Superior temporal gyrus (tissue), 1 donor: ENCODE measurements around the gene LMCD1.

ENCODE experiments used
- DNase-seq: peaks from one replicate; pipeline ENCODE4 v3.0.0-alpha.2; 2016; ENCODE audit errors: extremely low spot score

Gene LMCD1

DNA sequence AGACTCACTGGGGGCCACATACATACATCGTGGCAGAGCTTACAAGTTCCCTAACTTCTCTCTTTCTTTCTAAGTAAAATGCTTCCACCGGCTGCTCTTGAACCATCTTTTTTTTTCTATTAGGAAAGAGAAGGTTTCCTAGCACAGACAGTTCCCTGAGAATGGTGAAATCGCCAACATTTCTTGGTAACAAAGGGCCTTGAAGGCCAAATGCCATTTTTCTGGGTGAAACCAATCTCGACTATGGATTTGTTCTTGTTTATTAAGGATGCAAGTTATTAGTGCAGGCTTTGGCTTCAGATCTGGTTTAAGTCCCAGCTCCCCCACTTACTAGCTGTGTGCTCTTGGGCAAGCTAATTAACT, 3.0 kb downstream of the LMCD1 start:
- no peak for DNase-seq

GRCh38 chr3:8505621-8506020, 4.0 kb downstream of the LMCD1 start:
- no peak for DNase-seq

GRCh38 chr3:8506571-8507061, 5.0 kb downstream of the LMCD1 start:
- DNase-seq, result no peak

DNA sequence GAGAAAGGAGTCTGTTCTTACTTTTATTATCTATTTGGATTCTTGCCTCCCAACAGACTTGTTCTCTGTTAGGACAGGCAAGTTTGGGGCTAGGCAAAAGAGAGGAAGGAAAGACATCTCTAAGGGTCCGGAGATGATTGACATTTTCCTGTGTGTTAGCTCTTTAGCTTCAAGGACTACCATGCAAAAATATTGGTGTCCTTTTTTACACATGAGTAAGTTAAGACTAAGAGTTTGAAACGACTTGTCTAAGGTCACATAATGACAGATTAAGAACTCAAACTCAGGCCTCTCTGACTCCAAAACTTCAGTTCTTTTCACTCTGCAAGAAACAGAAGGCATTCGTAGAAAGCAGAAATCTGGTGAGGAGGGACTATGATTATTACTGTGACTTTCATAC, 5.9 kb downstream of the LMCD1 start:
- DNase-seq, result no peak

GRCh38 chr3:8509961-8510360, 8.3 kb downstream of the LMCD1 start:
- no peak for DNase-seq

GRCh38 chr3:8512234-8512633, 10.6 kb downstream of the LMCD1 start:
- no peak for DNase-seq

DNA sequence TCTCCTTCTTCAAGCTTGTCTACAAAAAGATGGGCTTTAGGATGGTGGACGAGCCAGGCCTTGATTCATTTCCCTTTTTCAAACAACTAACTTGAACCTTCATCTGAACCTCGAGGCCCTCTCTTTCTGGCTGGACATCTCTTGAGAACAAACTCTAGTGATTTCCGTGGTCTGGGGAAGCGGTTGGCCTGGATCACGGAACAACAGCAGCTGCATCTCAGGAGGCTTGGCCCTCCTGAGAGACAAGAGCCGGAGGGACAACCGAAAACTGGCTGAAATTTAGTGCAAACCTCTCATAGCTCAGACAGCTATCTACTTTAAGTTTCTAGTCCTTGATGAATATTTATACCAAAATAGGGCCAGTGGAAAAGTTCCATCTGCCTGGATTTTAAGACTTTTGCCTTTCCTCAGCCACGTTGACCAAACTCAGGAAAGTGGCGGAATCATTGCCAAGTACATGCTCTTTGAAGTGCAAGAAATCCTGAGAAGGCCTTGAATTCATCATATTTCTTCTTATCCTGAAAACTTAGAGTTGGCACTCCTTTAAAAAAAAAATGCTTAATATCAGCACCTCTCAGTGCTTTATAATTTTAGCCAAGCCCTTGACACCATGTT, 14.5 kb downstream of the LMCD1 start:
- DNase-seq, result no peak

GRCh38 chr3:8516783-8517182, 15.2 kb downstream of the LMCD1 start:
- DNase-seq, result no peak

DNA sequence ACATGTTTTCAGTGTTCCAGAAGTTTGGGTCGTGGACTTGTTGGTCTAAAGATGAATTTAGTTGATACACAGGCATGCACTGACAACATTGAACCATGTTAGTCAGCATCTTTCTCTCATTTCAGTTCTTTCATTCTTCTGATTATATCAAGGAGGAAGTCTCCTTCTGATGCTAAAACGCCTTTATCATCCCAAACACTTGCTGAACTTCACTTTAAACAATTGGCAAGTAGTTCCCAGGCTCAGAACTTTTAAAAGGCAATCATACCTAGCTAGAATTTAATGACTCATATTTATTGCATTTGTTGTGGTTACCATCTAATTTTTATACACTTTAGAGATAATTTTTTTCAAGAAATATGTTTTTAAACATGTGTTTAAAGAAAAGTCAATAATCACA, 15.9 kb downstream of the LMCD1 start:
- DNase-seq, result no peak

- no peak for DNase-seq
Observed at GRCh38 chr3:8518138-8518537, 16.5 kb downstream of the LMCD1 start.

DNA sequence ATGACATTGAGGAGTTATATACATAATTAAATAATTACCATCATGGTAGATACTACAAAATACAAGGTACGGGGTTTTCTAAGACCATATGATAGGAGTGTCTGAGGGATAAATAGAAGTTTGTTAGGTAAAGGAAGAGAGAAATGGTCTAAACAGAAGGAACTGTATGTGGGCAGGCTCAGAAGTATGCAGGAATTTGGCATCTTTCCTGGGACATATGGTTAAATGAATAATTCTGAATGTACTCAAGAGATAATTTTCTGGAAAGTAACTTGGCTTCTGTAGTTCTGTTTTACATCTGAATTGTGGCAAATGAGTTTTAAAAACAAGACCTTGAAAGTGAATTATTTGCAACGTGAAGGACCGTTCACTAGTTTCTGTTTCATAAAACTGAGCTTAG, 17.5 kb downstream of the LMCD1 start:
- peak; percentile 58 for DNase-seq

- no peak for DNase-seq
Observed at GRCh38 chr3:8519774-8520448, 18.3 kb downstream of the LMCD1 start.

DNA sequence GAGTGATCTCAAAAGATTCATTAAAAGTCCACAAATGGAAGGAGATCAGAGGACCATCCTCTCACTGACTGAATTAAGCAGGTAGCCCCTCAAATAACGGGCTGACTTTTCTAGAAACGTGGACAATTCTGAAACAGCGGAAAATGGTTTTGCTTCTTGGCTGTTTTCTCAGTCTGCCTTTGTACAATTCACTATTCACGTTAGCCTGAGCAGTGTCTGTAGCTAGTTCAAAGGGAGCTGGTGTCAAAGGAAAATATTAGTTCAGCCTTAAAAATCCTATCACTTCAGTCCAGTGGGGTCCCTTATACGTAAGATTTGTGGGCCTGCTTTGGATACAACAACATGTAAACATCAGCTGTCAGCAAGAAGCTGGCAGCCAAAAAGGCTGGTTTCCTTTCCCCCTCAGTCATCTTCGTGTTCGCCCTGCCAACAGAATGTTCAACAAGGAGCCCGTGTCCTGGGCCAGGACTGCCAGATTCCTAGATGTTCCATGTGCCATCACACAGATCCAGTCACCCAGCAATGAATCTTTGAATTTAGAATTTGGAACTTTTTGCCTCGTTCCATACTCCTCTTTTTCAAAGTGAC, 19.3 kb downstream of the LMCD1 start:
- DNase-seq, result no peak

- DNase-seq, result no peak
Observed at GRCh38 chr3:8523041-8523440, 21.4 kb downstream of the LMCD1 start.

- DNase-seq, result no peak
Observed at GRCh38 chr3:8524249-8524648, 22.6 kb downstream of the LMCD1 start.

- DNase-seq, result no peak
Observed at GRCh38 chr3:8524656-8525399, 23.2 kb downstream of the LMCD1 start.

- DNase-seq, result no peak
Observed at GRCh38 chr3:8525893-8526292, 24.3 kb downstream of the LMCD1 start.

DNA sequence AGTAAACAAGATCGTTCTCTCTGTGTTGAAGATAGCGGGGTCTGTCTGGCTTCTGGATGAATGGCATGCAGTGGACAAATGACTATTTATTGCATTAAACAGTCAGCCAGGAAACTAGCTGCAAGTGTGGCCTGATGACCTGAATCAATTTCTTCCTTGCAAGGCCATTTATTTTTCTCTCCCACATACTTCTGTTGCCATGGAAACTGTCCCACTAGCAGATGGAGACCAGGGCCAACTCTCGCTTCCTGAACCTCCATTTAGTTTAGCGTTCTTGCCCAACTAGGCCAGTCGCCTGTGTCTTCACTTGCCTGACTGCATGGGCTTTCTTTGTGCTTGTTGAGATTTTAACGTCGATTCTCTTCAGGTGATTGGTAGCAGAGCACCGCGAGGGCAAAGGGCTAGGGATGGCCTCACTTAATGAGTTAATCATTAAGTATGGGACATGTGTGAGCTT, 27.6 kb downstream of the LMCD1 start:
- DNase-seq, result peak; percentile 52

GRCh38 chr3:8529738-8530525, 28.3 kb downstream of the LMCD1 start:
- DNase-seq, result no peak

DNA sequence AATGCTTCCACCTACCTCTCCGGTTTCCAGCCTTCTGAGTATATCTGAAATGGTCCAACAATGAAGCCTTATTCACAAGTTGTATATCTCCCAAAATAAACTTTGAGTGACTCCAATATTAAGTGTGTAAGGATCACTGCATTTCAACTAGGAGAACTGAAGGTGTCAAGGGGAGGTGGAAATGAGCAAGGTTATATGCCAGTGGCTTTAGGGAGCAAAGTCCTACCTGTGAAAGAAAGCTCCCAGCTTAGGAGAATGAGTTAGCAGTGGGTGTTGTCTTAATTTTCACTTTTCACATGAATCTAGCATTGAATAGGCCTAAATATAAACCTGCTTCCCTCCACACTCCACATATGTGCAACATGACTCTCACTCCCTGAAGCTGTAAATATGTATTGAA, 29.0 kb downstream of the LMCD1 start:
- no peak for DNase-seq

- DNase-seq, result no peak
Observed at GRCh38 chr3:8532251-8532871, 30.7 kb downstream of the LMCD1 start.
